NB4 (cell line): ENCODE results near the gene TUBB4B.

Experiments
- MAX ChIP-seq: IDR thresholded peaks from 2 replicates; pipeline ENCODE4 v1.6.1; 2011; ENCODE audit warnings: low read depth, low read length
- MYC ChIP-seq: IDR thresholded peaks from 2 replicates; pipeline ENCODE4 v1.6.1; 2011; ENCODE audit warnings: low read depth, low read length
- POLR2A ChIP-seq: IDR thresholded peaks from 2 replicates; pipeline ENCODE4 v1.6.1; 2011; ENCODE audit warnings: mild to moderate bottlenecking; ENCODE audit not compliant: insufficient read length; ENCODE audit errors: extremely low read depth

GRCh38 chr9:137221506-137222111 is 19.5 kb upstream of the TUBB4B start:
- TF ChIP-seq MYC (no peak), POLR2A (no peak), MAX (no peak)
